SJCRH30 (cell line): ENCODE results near the gene CUL9. TPM values are rescaled to one million over a fixed set of nuclear protein-coding genes. Genes with fewer than 3 reads are reported as not detected.
A peak's percentile ranks its signal among the peaks of the same experiment; 100 is the strongest.

Experiments
- DNase-seq, 2 experiments: peaks; one replicate each; pipeline ENCODE4 v3.0.0-alpha.2; 2015 to 2020
- H3K27ac ChIP-seq: fragments of 250-450 bp; sonication (Bioruptor Pico); 2 replicates; pipeline ENCODE4 v1.5.1; 2020; ENCODE audit warnings: mild to moderate bottlenecking, moderate library complexity
- H3K27me3 ChIP-seq: fragments of 250-450 bp; sonication (Bioruptor Pico); 2 replicates; pipeline ENCODE4 v1.5.1; 2020; ENCODE audit warnings: mild to moderate bottlenecking, moderate library complexity
- H3K36me3 ChIP-seq: fragments of 250-450 bp; sonication (Bioruptor Pico); 2 replicates; pipeline ENCODE4 v1.5.1; 2020; ENCODE audit warnings: mild to moderate bottlenecking, moderate library complexity
- H3K4me1 ChIP-seq: fragments of 250-450 bp; sonication (Bioruptor Pico); 2 replicates; pipeline ENCODE4 v1.5.1; 2020; ENCODE audit warnings: mild to moderate bottlenecking, moderate library complexity
- H3K4me3 ChIP-seq: fragments of 250-450 bp; sonication (Bioruptor Pico); 2 replicates; pipeline ENCODE4 v1.5.1; 2020; ENCODE audit warnings: mild to moderate bottlenecking, moderate library complexity
- H3K9me3 ChIP-seq: fragments of 250-450 bp; sonication (Bioruptor Pico); replicated peaks from 2 replicates; pipeline ENCODE4 v1.5.1; 2020; ENCODE audit warnings: mild to moderate bottlenecking, moderate library complexity
- total RNA-seq: library from RNA; depleted of rRNA; stranded (reverse); fragments of >200 nt; shearing (Covaris generic); gene quantifications from 2 replicates; pipeline ENCODE4 v1.2.3, GENCODE V29; 2014

Gene CUL9
- total RNA-seq, 1 experiment from 2014 or later: 14.5 TPM

GRCh38 chr6:43202451-43202850 is 20.5 kb downstream of the CUL9 start:
- Histone ChIP-seq H3K4me3 (no peak overlapping the region), H3K27ac (no peak overlapping the region), H3K36me3 (no peaks in the 10 kb centered on the region; the same call in 1 of the 2 replicates), H3K9me3 (no peaks in the 10 kb centered on the region), H3K27me3 (no peaks in the 10 kb centered on the region), H3K4me1 (no peaks in the 10 kb centered on the region)
- no peak for DNase-seq

- H3K4me3 ChIP-seq: no peak overlapping the region
- H3K4me1 ChIP-seq: no peaks in the 10 kb centered on the region
- no peak overlapping the region for H3K27ac ChIP-seq
- H3K27me3 ChIP-seq: no peaks in the 10 kb centered on the region
- H3K9me3 ChIP-seq: no peaks in the 10 kb centered on the region
- DNase-seq: no peak
- H3K36me3 ChIP-seq: peaks cover 4% of the 10 kb centered on the region; the same call in 1 of the 2 replicates
Observed at GRCh38 chr6:43203029-43203717, 21.2 kb downstream of the CUL9 start.

GRCh38 chr6:43203718-43204095 is 21.7 kb downstream of the CUL9 start:
- H3K4me3 ChIP-seq: no peak overlapping the region
- peaks cover 4% of the 10 kb centered on the region; the same call in 1 of the 2 replicates for H3K36me3 ChIP-seq
- H3K4me1 ChIP-seq: no peaks in the 10 kb centered on the region
- no peak overlapping the region for H3K27ac ChIP-seq
- no peak for DNase-seq
- no peaks in the 10 kb centered on the region for H3K9me3 ChIP-seq
- H3K27me3 ChIP-seq: no peaks in the 10 kb centered on the region

DNA sequence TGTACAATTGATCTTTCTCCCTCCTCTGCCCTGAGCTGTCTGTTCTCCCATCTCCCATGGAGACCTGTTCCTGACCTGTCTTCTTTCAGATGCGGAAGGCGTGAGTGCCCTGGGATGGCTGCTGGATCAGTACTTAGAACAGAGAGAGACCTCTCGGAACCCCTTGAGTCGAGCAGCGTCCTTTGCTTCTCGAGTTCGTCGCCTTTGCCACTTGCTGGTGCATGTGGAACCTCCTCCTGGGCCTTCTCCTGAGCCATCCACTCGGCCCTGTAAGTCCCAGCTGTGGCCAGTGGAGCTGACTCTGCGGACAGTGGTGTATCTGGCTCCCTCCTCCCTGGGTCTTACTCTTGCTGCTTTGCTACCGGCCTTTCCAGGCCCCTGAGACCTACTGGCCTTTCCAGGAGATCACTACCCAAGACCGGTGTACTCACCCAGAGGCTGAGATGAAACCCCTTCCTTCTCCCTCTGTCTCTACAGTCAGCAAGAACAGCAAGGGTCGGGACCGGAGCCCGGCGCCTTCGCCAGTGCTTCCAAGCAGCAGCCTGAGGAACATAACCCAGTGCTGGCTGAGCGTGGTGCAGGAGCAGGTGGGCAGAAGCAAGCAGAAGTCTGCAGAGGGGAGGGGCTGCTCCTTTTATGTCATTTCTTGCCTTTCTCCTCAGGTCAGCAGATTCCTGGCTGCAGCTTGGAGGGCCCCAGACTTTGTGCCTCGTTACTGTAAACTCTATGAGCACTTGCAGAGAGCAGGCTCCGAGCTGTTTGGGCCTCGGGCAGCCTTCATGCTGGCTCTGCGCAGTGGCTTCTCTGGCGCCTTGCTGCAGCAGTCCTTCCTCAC is 22.5 kb downstream of the CUL9 start:
- Histone ChIP-seq H3K36me3 (peaks cover 4% of the 10 kb centered on the region; the same call in 1 of the 2 replicates), H3K9me3 (no peaks in the 10 kb centered on the region), H3K4me1 (no peaks in the 10 kb centered on the region), H3K27me3 (no peaks in the 10 kb centered on the region), H3K4me3 (no peak overlapping the region), H3K27ac (no peak overlapping the region)
- DNase-seq: no peak

DNA sequence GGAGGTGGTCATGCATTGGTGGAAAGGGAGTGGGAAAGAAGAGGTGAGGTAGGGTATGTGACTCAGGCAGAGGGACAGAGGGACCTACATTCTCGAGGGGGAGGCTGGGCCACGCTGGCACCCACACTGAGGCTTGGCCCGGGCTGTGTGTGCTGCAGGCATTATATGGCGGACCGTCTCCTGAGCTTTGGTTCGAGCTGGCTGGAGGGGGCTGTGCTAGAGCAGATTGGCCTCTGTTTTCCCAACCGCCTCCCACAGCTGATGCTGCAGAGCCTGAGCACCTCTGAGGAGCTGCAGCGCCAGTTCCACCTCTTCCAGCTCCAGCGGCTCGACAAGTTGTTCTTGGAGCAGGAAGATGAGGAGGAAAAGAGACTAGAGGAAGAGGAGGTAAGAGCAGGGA is 23.9 kb downstream of the CUL9 start:
- no peaks in the 10 kb centered on the region for H3K9me3 ChIP-seq
- DNase-seq: no peak
- H3K27ac ChIP-seq: no peak overlapping the region

GRCh38 chr6:43207286-43207685 is 25.3 kb downstream of the CUL9 start:
- Histone ChIP-seq H3K27ac (no peak overlapping the region), H3K36me3 (0 out of 2 replicates have a peak, but pooled peaks cover 4% of the 10 kb centered on the region), H3K4me1 (no peaks in the 10 kb centered on the region), H3K4me3 (no peak overlapping the region), H3K9me3 (no peaks in the 10 kb centered on the region), H3K27me3 (no peaks in the 10 kb centered on the region)
- no peak for DNase-seq

More for the DNA sequence above, 23.9 kb downstream of the CUL9 start:
- Histone ChIP-seq H3K4me1 (no peaks in the 10 kb centered on the region), H3K4me3 (no peak overlapping the region), H3K36me3 (peaks cover 4% of the 10 kb centered on the region; the same call in 1 of the 2 replicates), H3K27me3 (no peaks in the 10 kb centered on the region)

DNA sequence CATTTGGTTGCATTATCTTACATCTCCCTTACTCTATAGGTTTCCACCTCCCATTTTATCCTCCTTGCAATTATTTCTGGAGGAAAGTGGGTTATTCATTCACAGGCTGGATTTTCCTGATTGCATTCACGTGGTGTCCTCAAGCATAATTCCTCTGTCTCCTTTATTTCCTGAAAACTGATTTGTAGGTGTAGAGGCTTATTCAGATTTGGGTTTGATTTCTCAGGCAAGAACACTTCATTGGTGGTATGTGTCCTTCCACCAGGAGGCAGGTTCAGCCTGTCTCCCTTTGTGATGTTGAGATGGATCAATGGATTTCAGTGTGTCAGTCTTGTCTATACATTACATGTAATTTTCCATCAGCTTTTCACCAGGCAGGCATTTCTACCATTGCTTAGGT is 30.0 kb downstream of the CUL9 start:
- Histone ChIP-seq H3K27ac (no peak overlapping the region), H3K27me3 (no peaks in the 10 kb centered on the region), H3K9me3 (no peaks in the 10 kb centered on the region), H3K4me1 (no peaks in the 10 kb centered on the region), H3K36me3 (peaks cover 6% of the 10 kb centered on the region; the same call in 1 of the 2 replicates), H3K4me3 (no peak overlapping the region)
- DNase-seq: no peak

DNA sequence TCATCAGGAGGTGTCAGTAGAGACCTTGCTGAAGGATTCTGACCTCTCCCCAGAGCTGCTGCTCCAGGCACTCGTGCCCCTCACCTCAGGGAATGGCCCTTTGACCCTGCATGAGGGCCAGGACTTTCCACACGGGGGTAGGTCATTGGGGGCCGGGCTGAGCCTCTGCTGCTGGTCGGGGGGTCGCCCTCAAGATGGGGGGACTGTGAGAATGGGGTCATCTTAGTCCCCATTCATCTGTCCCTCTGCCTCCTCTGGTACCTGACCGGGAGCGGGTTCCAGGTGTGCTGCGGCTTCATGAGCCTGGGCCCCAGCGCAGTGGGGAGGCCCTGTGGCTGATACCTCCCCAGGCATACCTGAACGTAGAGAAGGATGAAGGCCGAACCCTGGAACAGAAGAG is 31.4 kb downstream of the CUL9 start:
- H3K36me3 ChIP-seq: peaks cover 2% of the 10 kb centered on the region; the same call in 1 of the 2 replicates
- no peaks in the 10 kb centered on the region for H3K27me3 ChIP-seq
- no peaks in the 10 kb centered on the region for H3K4me1 ChIP-seq
- DNase-seq: no peak
- H3K9me3 ChIP-seq: no peaks in the 10 kb centered on the region
- no peak overlapping the region for H3K27ac ChIP-seq
- H3K4me3 ChIP-seq: no peak overlapping the region

- no peaks in the 10 kb centered on the region for H3K27me3 ChIP-seq
- no peak overlapping the region for H3K27ac ChIP-seq
- no peak overlapping the region for H3K4me3 ChIP-seq
- DNase-seq: no peak
- H3K9me3 ChIP-seq: no peaks in the 10 kb centered on the region
- H3K4me1 ChIP-seq: no peaks in the 10 kb centered on the region
- H3K36me3 ChIP-seq: peaks cover 2% of the 10 kb centered on the region; the same call in 1 of the 2 replicates
Observed at GRCh38 chr6:43215066-43215465, 33.1 kb downstream of the CUL9 start.

- H3K27me3 ChIP-seq: no peaks in the 10 kb centered on the region
- no peak overlapping the region for H3K27ac ChIP-seq
- DNase-seq: peak in 1 of 2 experiments; percentile 26
- H3K4me1 ChIP-seq: no peaks in the 10 kb centered on the region
- H3K9me3 ChIP-seq: no peaks in the 10 kb centered on the region
- H3K4me3 ChIP-seq: no peak overlapping the region
- peaks cover 2% of the 10 kb centered on the region; the same call in 1 of the 2 replicates for H3K36me3 ChIP-seq
Observed at GRCh38 chr6:43216200-43216599, 34.2 kb downstream of the CUL9 start.

DNA sequence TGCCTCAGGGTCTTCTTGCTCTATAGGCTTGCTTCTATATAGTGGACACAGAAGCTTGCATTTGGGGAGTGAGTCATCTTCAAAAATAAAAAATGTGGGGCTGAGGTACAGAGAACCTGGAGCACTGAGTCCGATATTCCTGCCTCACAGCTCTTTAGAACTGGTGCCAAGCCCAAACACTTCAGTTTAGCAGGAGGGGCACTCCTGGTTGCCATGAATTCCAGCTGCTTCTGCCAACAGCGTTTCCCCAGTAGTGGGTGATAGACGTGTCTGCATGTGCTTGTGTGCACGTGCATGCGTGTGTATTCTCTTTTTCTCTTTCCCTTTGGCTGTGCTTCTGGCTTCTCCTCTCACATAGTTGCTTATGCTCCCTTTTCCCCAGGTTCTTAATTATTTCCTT is 35.4 kb downstream of the CUL9 start:
- Histone ChIP-seq H3K4me3 (no peak overlapping the region), H3K27me3 (no peaks in the 10 kb centered on the region), H3K36me3 (peaks cover 2% of the 10 kb centered on the region; the same call in 1 of the 2 replicates), H3K9me3 (no peaks in the 10 kb centered on the region), H3K27ac (no peak overlapping the region), H3K4me1 (no peaks in the 10 kb centered on the region)
- no peak for DNase-seq

DNA sequence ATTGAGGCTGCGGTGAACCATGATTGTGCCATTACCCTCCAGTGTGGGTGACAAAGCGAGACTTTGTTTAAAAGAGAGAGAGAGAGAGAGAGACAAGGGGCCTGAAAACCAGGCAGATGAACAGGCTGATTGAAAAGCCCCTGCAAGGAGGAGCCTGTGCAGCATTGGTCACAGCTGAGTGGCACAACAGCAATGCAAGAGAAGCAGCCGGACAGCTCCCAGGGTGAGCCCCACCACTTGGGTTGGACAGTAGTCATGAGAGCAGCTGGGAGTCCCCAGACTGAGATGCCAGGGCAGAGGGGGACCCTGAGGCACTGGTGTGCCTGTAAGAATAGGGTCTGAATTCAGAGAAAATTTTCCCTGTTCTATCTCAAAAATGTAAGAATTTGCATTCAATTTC is 37.1 kb downstream of the CUL9 start:
- Histone ChIP-seq H3K36me3 (peaks cover 4% of the 10 kb centered on the region; the same call in 1 of the 2 replicates), H3K4me1 (no peaks in the 10 kb centered on the region), H3K9me3 (no peaks in the 10 kb centered on the region), H3K4me3 (no peak overlapping the region), H3K27me3 (no peaks in the 10 kb centered on the region), H3K27ac (no peak overlapping the region)
- no peak for DNase-seq

DNA sequence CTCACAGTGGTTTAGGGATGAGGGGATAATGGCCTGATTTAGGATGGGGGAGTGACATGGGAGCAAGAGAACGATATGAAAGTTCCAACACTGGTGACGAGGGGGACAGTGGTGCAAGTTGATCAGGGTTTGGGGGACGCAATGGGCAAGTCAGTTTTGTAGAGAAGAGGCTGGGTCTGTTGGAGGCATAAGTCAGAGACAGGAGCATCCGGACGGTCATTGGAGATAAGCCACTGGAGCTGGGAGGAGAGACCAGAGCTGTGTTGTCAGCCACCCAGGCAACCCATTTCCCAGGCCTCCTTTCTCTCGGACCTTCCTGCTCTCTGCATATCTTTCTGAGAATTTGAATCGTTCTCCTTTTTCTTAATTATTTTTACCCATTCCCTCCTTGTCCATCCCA is 37.8 kb downstream of the CUL9 start:
- DNase-seq: no peak
- Histone ChIP-seq H3K9me3 (no peaks in the 10 kb centered on the region), H3K4me3 (no peak overlapping the region), H3K27me3 (no peaks in the 10 kb centered on the region), H3K36me3 (peaks cover 4% of the 10 kb centered on the region; the same call in 1 of the 2 replicates), H3K27ac (no peak overlapping the region), H3K4me1 (no peaks in the 10 kb centered on the region)

GRCh38 chr6:43220439-43220951 is 38.5 kb downstream of the CUL9 start:
- no peak overlapping the region for H3K27ac ChIP-seq
- peaks cover 4% of the 10 kb centered on the region; the same call in 1 of the 2 replicates for H3K36me3 ChIP-seq
- no peak for DNase-seq
- no peaks in the 10 kb centered on the region for H3K4me1 ChIP-seq
- no peaks in the 10 kb centered on the region for H3K27me3 ChIP-seq
- no peaks in the 10 kb centered on the region for H3K9me3 ChIP-seq
- H3K4me3 ChIP-seq: no peak overlapping the region
